GM08714 (cell line): ENCODE results near the gene POLK.
A peak's percentile ranks its signal among the peaks of the same experiment; 100 is the strongest.
"Not testable (repeated sequence)": the region's sequence is repeated elsewhere in the genome, so short reads cannot be mapped to it uniquely, and the experiment has no call there.

Experiments used
- H3K4me3 ChIP-seq: fragments of 200-500 bp; sonication (Bioruptor generic); 2 replicates; pipeline ENCODE4 v1.5.1; 2014; ENCODE audit warnings: mild to moderate bottlenecking, low read length, inconsistent platforms
- ZNF274 ChIP-seq: IDR thresholded peaks from 2 replicates; pipeline ENCODE4 v1.6.1; 2012; ENCODE audit warnings: mild to moderate bottlenecking, low read depth, low read length

POLK gene

GRCh38 chr5:75551471-75551870, 39.8 kb downstream of the POLK start:
- no peak overlapping the region for H3K4me3 ChIP-seq
- no peak for TF ChIP-seq ZNF274

- no peak for TF ChIP-seq ZNF274
- H3K4me3 ChIP-seq, result no peak overlapping the region
Observed at GRCh38 chr5:75552764-75553163, 41.1 kb downstream of the POLK start.

DNA sequence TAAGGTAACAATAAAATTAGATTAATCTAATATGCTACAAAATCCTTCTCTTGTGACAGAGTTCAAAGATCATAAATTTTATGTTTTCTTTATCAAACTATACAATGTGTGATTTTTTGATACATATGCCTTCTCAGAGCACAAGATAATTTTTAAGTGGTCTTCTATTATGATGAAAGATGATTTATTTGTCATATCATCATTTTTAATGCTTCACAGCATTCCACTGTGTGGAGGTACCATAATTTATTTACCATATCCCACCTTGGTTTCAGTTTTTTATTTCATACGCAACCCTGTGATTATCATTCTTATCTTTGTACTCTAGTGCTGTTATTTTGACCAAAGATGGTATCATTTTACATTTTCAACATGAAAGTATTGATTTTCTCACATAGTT, 41.7 kb downstream of the POLK start:
- H3K4me3 ChIP-seq, result no peak overlapping the region
- no peak for TF ChIP-seq ZNF274

GRCh38 chr5:75558221-75558620, 46.5 kb downstream of the POLK start:
- no peak overlapping the region for H3K4me3 ChIP-seq
- TF ChIP-seq ZNF274, result no peak

DNA sequence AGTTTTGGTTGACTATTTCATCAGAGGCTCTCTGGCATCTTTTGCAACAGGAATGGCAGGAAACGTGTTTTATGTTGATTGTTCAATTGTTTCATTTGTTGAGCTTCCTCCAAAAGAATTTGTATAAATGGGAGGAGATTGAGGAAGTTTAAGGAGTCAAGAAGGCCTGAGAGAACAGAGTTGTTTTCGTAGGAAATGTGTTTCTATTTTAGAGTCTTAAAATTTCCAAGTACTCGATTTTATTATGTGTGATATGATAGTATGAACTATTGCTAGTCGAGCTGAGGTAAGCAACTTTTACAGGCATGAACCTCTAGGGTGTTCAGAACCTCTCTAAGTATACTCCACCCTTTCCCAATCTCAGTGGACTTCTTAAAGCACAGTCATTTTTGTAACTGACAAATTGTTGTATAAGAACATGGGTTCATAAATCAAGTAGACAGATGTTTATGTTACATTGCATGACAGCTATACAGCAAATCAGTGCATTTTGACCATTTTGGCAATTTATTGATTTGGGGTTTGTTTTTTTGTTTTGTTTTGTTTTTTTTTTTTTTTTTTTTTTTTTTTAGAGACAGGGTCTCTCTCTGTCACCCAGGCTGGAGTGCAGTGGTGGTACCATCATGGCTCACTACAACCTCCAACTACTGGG, 47.4 kb downstream of the POLK start:
- no peak overlapping the region for H3K4me3 ChIP-seq
- no peak for TF ChIP-seq ZNF274

- not testable (repeated sequence) for H3K4me3 ChIP-seq
Observed at GRCh38 chr5:75560655-75561054, 49.0 kb downstream of the POLK start.

- peak overlapping the region; percentile 13; the same call in 1 of the 2 replicates for H3K4me3 ChIP-seq
Observed at GRCh38 chr5:75565991-75566709, 54.5 kb downstream of the POLK start.

GRCh38 chr5:75566710-75567309, 55.1 kb downstream of the POLK start:
- no peak for TF ChIP-seq ZNF274
- peak overlapping the region; percentile 13 for H3K4me3 ChIP-seq

DNA sequence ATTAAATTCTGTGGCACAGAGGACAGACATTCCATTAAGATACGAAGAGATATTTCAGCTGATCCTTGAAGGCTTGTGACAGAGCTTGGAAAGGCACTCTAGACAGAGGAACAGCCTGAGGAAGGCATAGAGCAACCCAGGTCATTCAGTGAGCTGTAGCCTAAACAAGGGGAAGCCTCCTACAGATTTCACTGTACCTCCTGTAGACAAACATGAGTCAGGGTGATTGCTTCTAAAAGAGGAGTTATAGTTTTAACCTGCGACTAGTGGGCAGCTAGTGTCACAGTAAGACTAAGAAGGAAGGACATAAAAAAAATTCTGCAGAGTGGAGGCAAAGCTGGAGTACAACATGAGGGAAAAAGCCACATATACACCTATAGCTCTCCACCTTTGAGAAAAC, 56.0 kb downstream of the POLK start:
- no peak for TF ChIP-seq ZNF274
- peak overlapping the region; percentile 4; the same call in 1 of the 2 replicates for H3K4me3 ChIP-seq

- H3K4me3 ChIP-seq, result no peak overlapping the region
Observed at GRCh38 chr5:75568202-75568601, 56.5 kb downstream of the POLK start.

DNA sequence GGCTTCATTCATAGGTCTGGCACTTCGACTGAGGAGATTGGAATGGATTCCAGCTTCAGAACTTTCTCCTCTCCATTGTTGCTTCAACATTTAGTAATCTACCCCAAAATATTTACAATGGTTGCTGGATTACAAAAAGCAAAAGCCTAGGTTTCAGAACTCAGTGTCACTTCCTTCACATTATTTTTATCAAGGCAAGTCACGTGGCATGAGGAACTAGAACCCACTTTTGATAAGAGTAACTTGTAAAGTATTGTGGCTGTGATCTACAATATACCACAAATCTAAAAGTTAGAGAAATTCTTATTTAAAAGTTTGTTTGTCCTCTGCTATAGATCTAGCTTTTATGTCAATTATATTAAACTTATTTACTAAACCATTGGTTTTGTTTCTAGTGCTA, 59.9 kb downstream of the POLK start:
- no peak overlapping the region for H3K4me3 ChIP-seq
- no peak for TF ChIP-seq ZNF274

More at GRCh38 chr5:75568202-75568601, 56.5 kb downstream of the POLK start:
- no peak for TF ChIP-seq ZNF274

DNA sequence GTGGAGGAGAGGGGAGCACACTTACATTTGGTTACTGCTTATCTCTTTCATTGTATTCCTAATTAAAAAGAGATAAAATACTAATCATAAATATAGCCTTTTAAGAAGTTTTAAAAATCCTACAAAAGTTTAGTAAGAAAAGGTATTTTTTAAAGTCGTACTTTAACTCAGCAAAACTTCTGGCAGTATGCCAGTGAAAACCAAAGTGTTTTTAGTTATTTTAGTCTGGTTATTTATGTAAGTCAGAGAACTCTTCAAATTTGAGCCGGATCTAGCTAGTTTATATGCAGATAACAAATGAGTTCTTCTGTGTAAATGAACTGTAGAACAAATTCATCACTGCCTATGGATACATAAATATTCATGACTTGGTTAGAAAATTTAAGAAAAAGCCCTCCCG, 63.1 kb downstream of the POLK start:
- no peak for TF ChIP-seq ZNF274
- peak overlapping the region; percentile 40 for H3K4me3 ChIP-seq

- not testable (repeated sequence) for H3K4me3 ChIP-seq
Observed at GRCh38 chr5:75578280-75578679, 66.6 kb downstream of the POLK start.

GRCh38 chr5:75584641-75585040, 73.0 kb downstream of the POLK start:
- no peak for TF ChIP-seq ZNF274
- no peak overlapping the region for H3K4me3 ChIP-seq

GRCh38 chr5:75588666-75589065, 77.0 kb downstream of the POLK start:
- no peak for TF ChIP-seq ZNF274
- no peak overlapping the region for H3K4me3 ChIP-seq

GRCh38 chr5:75600535-75600934, 88.8 kb downstream of the POLK start:
- H3K4me3 ChIP-seq, result no peak overlapping the region
- TF ChIP-seq ZNF274, result no peak
